HG02973 (cell line): ENCODE data around the gene SLC46A2.

Experiments used
- ATAC-seq: cut with Tn5 transposase; IDR thresholded peaks from one replicate; pipeline ENCODE4 v1.9.1; 2021; ENCODE audit warnings: moderate library complexity; ENCODE audit not compliant: unreplicated experiment

Gene SLC46A2, protein sequence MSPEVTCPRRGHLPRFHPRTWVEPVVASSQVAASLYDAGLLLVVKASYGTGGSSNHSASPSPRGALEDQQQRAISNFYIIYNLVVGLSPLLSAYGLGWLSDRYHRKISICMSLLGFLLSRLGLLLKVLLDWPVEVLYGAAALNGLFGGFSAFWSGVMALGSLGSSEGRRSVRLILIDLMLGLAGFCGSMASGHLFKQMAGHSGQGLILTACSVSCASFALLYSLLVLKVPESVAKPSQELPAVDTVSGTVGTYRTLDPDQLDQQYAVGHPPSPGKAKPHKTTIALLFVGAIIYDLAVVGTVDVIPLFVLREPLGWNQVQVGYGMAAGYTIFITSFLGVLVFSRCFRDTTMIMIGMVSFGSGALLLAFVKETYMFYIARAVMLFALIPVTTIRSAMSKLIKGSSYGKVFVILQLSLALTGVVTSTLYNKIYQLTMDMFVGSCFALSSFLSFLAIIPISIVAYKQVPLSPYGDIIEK

DNA sequence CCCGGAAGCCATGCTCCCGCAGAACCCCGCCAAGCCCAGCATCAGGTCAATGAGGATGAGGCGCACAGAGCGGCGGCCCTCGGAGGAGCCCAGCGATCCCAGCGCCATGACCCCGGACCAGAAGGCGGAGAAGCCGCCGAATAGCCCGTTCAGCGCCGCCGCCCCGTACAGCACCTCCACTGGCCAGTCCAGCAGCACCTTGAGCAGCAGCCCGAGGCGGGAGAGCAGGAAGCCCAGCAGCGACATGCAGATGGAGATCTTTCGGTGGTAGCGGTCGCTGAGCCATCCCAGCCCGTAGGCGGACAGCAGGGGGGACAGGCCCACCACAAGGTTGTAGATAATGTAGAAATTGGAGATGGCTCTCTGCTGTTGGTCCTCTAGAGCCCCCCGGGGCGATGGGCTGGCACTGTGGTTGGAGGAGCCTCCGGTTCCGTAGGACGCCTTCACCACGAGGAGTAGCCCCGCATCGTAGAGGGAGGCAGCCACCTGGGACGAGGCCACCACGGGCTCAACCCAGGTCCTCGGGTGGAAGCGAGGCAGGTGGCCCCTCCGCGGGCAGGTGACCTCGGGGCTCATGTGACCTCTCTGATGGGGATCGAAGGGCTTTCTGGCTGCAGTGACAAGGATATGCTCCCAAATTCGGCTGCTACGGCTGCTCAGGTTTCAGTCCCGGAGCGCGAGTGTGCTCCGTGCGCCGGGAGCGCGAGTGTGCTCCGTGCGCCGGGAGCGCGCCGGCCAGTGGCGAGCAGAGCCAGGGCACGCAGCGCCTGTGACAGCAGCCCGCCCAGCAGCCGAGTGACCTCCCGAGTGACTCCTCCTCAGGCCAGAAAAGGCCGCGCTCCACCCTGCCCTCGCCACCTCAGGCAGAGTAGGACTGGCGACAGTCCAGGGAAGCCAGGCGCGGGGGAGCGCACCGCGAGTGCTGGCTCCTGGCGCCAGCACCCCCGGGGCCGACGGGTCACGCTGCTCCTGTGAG, at the start of gene SLC46A2:
TSS of gene SLC46A2 (minus strand) at position 771 of the 976 bp plus-strand sequence. CDS start at position 576, 195 bp downstream.
- ATAC-seq = no peak

DNA sequence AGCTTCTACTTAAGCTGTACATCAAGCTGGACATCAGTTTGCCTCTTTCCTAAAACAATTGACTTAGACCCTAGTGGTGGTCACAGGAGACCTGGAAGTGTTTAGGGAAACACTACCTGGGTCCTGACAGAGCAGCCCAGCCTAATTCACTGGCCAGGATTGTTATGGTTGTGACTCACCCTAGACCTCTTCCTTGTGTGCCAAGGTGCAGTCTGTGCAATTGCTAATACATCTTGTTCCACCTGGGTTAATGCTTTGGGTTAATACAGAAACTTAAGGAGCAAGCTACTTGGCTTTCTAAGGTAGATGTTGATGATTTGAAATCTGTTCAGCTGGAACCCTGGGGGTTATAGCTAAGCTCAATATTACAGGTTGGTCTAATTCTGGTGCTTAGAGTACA, 48.7 kb upstream of the SLC46A2 start:
- no peak for ATAC-seq

GRCh38 chr9:112933696-112934095, 43.0 kb upstream of the SLC46A2 start:
- ATAC-seq = no peak

DNA sequence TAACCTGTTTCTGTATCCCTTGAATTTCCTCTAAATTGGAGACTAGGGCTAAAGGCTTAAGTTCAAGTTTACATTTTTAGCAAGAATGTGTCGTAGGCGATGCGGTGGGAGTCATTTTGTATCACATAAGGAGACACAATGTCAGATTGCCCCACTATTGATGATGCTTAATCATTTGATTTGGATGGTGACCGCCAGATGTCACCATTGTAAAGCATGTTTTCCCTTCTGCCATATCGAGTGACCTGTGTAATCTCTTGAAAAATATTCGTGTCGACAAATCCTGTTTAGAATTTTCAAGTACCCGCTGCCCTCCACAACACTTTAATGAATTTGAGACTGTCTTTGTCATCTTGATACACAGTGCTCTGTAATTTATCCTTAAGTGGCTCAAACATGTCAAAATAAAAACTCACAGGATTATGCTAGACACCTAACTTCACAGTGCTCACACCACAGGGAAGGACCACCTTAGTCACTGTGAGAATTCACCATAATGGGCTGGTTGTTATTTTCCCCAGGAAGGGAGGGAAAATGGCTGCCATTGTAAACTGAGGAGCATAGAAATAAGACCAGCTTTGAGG, 34.5 kb upstream of the SLC46A2 start:
- no peak for ATAC-seq

DNA sequence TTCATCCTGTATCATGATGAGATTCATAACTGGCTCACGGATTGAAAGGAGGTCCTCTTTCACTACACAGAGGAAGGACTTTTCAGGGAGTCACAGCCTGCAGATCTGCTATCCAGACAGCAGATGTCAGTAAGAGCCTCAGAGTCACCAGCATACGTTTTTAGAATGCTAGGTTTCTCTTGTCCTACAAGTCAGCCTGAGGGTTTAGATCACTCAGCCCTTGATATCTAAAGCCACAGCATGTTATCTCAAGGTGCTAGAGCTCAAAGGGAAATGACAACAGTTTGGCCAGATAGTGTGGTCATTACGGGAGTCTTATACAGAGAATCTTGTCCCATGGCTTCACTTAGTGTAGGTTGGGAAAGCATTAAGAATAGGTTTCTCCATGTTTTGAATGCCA, 30.9 kb upstream of the SLC46A2 start:
- ATAC-seq = no peak

DNA sequence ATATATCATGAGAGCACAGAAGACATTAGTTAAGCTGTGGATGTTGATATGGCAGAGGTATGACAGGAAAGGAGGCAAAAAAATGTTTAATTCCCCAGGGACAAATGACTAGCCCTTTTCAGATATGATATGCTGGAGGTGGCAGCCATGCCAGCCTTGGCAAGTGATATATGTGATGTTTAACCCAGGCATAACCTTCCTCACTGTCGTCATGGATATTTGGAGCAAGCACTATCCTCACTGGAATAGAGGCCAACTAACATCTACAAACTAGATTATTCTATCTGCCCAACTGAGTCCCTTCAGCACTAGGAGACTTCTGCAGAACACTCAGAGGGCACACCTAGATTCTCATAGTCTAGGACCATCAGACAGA, 27.3 kb upstream of the SLC46A2 start:
- no peak for ATAC-seq

DNA sequence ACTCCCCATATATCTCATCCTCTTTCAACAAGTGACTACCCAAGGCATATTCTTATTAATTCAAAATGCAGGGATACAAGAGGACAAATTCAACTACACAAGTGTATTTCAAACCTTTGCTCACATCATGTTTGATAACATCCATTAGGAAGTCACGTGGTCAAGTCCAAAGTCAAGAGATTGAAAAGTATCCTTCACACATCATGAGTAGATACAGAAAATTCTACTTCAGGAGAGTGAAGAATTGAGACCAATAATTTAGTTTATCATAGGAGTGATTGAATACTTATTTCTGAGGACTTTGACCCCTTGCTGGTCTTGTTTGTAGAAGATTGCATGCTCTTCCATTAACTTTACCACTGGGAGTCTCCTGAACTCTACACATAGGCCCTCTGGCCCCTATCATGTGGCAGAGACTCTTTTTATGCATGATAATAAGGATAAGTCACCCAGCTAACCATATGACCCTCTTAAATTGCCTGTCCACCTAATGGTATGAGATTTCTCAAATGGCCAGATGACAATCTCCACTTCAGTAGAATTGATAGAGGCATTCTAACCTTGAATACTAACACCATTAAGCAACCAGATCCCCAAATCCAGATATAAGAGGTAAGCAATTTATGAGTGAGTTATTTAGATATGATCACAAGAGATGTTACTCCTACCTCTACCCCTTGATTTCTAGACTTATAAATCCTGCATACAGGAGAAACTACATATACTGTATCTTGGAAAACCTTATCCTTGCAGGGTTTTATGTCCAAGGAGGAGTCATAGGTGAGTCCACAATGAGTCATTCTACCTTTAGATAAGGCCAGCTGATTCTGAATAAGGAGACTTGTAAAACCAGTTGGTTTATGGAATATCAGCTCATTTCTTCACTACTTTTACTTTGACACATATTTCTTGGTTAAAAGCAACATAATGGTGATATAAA, 26.6 kb upstream of the SLC46A2 start:
- ATAC-seq = no peak

- no peak for ATAC-seq
These were observed 23.8 kb upstream of the SLC46A2 start for GRCh38 chr9:112914524-112914923.

- ATAC-seq = no peak
These were observed 22.6 kb upstream of the SLC46A2 start for GRCh38 chr9:112913326-112913725.

GRCh38 chr9:112912636-112913035, 22.0 kb upstream of the SLC46A2 start:
- no peak for ATAC-seq

- no peak for ATAC-seq
These were observed 21.1 kb upstream of the SLC46A2 start for GRCh38 chr9:112911736-112912135.

DNA sequence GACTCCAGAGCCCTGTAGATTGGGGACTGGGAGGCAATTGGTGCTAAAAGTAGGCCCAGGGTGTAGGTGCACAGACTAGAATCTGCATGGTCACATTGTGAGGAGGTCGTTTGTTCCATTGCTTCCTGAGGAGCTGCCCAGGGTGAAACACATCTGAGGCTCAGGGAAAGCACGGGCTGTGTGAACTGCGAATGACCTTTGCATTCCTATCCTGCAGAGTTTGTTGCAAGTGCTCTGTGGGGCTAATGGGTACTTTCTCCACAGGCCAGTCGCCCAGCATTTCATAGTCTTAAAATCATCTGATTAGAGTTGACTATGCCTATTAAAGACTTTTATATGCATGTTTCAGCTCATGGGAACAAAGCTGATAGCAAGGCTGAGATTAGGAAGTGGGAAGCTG, 14.4 kb upstream of the SLC46A2 start:
- no peak for ATAC-seq

- no peak for ATAC-seq
These were observed 10.2 kb upstream of the SLC46A2 start for GRCh38 chr9:112900901-112901300.

GRCh38 chr9:112900488-112900887, 9.8 kb upstream of the SLC46A2 start:
- ATAC-seq = no peak

GRCh38 chr9:112898872-112899311, 8.2 kb upstream of the SLC46A2 start:
- no peak for ATAC-seq

- no peak for ATAC-seq
These were observed 5.5 kb upstream of the SLC46A2 start for GRCh38 chr9:112896131-112896530.

GRCh38 chr9:112894699-112895098, 4.0 kb upstream of the SLC46A2 start:
- ATAC-seq = no peak

GRCh38 chr9:112894041-112894440, 3.4 kb upstream of the SLC46A2 start:
- ATAC-seq = no peak

DNA sequence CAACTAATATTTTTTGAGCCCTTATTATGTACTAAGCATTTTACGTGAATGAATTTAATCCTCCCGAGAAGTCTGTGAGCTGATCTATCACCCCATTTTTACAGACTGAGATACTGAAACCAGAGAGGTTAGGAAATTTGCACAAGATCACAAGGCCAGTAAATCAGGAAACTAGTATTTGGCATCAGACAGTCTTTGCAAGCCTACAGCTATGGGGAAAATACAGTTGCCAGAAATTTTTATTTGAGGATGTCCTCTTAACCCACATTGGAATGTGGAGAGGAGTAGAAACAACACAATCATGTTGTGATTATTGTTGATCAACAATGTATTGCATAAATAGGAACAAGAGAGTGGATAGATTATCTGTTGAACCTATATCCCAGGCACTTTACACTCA, 2.3 kb upstream of the SLC46A2 start:
- no peak for ATAC-seq

- no peak for ATAC-seq
These were observed 845 bp upstream of the SLC46A2 start for GRCh38 chr9:112891521-112891920.
